GM13977 (cell line): ENCODE results near the gene ANKMY1.
A peak's percentile ranks its signal among the peaks of the same experiment; 100 is the strongest.

Experiments used
- DNase-seq: peaks from one replicate; pipeline ENCODE4 v3.0.0; 2012; ENCODE audit warnings: low spot score
- in situ Hi-C: fragments of 300-500 bp; cut with MboI; formaldehyde crosslinking; loops from one replicate; pipeline ENCODE4 v1.12.0; 2022; ENCODE audit warnings: low sequenced_read_pairs, low pct_unique_long_range_greater_than_20kb, mixed read lengths, inconsistent platforms; ENCODE audit not compliant: unreplicated experiment
- TF ChIP-seq, protein P1 (sequence below): IDR thresholded peaks from 2 replicates; pipeline ENCODE4 v1.5.1; 2012; ENCODE audit warnings: mild to moderate bottlenecking, control low read depth; ENCODE audit not compliant: insufficient read depth; ENCODE audit errors: extremely low read depth, missing control alignments

ANKMY1 gene

DNA sequence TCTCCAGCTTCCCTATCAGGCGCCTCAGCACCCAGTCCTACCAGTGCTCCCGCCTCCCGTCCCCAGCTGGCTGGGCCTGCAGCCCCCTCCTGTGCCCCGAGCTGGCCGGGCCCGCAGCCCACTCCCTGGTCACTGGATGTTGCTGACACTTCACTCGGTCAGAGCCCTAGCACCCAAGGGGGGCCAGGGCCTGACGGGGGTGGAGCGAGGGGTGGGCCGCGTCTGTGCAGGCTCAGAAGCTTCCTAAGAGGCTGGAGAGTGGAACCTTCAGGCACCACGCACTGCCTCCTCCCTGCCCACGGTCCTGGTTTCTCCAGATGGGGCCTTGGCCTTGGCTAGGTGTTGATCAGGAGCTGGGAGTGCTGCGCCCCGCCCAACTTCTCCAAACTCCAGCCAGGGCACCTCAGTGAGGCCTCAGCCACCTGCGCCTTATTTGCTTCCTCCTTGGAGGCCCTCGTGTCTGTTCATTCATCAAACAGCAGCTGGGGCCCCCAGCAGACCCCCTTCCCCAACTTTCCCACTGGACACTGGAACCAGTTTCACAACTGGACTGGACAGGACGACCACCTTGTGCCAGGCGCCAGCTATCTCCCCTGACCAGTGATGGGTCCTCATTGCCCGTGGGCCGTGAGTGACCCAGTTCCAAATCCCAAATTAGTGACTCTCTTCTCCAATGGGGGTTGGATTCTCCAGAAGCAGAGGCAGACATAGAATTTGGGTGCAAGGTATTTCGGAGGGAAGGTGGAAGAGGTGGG is 45.5 kb upstream of the ANKMY1 start:
- DNase-seq, result no peak
- in situ Hi-C loops, result no loop called here
- TF ChIP-seq, protein P1, sequence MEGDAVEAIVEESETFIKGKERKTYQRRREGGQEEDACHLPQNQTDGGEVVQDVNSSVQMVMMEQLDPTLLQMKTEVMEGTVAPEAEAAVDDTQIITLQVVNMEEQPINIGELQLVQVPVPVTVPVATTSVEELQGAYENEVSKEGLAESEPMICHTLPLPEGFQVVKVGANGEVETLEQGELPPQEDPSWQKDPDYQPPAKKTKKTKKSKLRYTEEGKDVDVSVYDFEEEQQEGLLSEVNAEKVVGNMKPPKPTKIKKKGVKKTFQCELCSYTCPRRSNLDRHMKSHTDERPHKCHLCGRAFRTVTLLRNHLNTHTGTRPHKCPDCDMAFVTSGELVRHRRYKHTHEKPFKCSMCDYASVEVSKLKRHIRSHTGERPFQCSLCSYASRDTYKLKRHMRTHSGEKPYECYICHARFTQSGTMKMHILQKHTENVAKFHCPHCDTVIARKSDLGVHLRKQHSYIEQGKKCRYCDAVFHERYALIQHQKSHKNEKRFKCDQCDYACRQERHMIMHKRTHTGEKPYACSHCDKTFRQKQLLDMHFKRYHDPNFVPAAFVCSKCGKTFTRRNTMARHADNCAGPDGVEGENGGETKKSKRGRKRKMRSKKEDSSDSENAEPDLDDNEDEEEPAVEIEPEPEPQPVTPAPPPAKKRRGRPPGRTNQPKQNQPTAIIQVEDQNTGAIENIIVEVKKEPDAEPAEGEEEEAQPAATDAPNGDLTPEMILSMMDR, result no peak

DNA sequence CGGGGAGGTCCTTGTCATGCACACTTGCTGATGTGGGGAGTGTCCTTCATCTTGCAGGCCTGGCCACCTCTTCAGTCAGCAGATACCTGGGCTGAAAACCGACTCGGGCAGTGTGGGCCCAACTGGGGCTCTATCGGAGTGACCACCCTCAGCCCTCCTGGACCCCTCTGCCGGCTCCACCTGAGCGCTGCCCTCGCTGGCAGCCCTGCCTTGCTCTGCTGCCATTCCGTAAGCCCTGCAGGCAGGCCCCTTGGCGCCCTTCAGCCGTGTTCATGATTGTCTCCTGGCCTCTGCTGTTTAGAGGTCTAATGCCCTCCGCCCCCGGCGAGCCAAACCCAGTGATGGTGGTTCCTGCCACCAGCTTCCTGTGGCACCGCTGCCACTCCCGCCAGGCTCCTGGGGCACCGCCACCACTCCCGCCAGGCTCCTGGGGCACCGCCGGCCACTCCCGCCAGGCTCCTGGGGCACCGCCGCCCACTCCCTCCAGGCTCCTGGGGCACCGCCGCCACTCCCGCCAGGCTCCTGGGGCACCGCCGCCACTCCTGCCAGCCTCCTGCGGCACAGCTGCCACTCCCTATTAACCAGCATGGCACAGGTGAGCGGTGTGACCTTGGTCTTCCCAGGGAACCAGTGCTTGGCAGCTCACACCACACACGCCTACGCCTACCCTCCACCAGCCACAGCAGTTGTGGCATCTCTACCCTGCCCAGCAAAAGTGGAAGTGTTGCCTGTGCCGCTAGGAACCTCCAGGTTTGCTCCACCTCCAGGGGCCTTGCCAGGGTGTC is 44.7 kb upstream of the ANKMY1 start:
- TF ChIP-seq, protein P1, result no peak
- peak; percentile 38 for DNase-seq
- in situ Hi-C loops, result no loop called here

DNA sequence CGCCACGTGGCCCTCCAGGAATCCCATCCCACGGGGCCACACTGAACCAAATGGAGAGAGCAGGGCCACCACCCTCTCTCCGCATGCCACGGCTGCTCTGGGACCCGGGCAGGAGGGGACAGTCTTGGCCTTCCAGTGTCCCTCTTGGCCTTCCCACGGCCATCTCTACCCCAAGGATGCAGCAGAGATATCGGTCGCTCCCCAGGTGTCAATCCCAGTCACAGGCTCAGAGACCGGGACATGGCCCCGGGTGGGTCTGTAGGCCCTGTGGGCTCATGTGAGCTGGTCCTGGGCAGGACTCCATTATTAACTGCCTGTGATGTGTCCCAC is 44.0 kb upstream of the ANKMY1 start:
- DNase-seq, result no peak
- TF ChIP-seq, protein P1, result no peak
- in situ Hi-C loops, result no loop called here

DNA sequence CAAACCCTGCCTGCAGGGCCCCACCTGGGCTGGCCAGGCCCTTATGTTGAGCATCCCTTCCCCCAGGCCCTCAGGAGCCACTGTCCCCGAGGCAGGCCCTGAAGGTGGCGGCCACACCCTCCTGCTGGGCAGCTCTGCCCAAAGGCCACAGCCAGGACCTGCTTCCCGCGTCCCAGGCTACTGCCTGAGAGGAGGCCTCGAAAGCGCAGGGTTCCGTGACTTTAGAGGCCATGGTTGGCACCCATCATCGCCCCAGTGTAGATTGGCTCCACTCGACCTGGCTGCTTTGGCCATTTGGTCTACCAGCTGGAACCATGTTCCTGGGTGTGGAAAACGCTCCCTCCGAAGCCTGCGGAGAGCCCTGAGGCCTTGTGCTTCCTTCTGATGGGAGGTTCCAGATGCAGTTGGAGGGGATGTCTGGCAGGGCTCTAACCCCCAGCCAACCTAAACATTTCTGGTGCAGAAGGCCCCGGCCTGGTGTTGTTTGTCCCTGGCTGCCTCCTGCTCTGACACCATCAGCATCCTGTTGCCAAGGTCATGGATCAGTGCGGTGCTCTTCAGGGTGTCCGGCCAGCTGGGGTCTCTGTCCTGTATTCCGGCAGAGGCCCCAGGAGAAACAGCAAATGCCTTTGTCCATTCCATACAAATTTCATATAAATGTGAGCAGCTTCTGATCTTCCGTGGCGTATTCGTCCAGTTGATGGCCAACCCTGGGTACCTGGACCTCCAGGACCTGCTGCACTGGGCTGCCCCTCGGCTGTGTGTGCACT is 43.5 kb upstream of the ANKMY1 start:
- TF ChIP-seq, protein P1, result no peak
- in situ Hi-C loops, result no loop called here
- no peak for DNase-seq

DNA sequence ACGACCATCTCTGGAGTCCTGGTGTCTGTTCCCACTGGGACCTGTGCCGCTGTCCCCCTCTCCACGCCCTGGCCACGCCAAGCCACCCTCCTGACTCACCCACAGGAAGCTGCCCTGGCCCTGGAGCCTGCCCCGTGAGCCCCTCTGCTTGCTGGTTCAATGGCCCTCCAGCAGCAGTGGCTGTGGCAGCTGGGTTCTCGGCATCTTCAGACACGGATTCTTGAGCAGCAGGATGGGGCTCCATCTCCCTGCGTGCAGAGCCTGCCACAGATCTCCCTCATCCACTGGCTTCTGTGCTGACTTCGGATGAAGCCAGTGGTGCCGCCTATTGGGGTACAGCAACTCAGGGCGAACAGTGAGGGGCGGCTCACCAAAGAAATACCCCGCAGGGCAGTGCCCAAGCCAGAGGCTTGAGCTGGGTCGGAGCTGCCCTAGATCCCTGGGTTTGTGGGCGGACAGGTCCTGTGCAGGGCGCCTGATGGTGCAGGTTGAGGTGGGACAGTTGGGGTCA is 42.7 kb upstream of the ANKMY1 start:
- in situ Hi-C loops, result no loop called here
- DNase-seq, result no peak
- TF ChIP-seq, protein P1, result no peak

DNA sequence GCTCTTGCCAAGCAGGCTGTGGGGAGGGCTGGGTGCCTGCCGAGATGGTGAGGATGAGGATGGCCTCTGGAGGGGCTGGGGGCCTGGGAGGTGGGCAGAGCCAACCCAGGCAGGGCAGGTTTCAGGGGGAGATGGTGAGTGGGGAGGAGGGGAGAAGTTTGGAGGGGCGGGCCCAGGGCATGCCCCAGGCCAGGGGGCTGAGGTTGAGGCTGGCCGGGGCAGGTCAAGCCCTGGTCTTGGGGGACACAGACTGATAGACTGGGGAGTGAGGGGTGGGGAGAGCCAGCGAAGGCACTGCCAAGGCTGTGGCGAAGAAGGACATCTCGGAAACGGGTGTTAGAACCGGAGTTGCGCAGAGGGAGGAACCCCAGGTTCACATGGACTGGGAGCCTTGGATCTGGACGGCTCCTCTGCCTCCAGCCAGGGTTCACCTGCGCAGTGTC is 41.4 kb upstream of the ANKMY1 start:
- TF ChIP-seq, protein P1, result no peak
- DNase-seq, result no peak

More for the DNA sequence above, 41.4 kb upstream of the ANKMY1 start:
- in situ Hi-C loops, result no loop called here
